HEK293 (cell line): ENCODE results near the gene IQCB1.

Experiments used
- CTCF ChIA-PET: fragments of 350-600 bp; formaldehyde crosslinking; extraction: SDS; loops from one replicate; lab custom pipeline; 2021; ENCODE audit warnings: antibody characterized with exemption; lab: Yijun Ruan, JAX
- POLR2A ChIA-PET: fragments of 300-600 bp; formaldehyde crosslinking; extraction: SDS; loops from one replicate; lab custom pipeline; 2020; ENCODE audit warnings: antibody characterized with exemption, inconsistent platforms; lab: Yijun Ruan, JAX
- H3K27ac ChIP-seq: fragments of 200-500 bp; sonication (Bioruptor generic); 2 replicates; pipeline ENCODE4 v1.5.1; 2014; ENCODE audit warnings: low read depth, low read length, control low read depth, inconsistent platforms; ENCODE audit errors: extremely low read depth
- H3K36me3 ChIP-seq, 2 experiments: fragments of 200-500 bp in 1 of 2; sonication (Bioruptor generic) in 1 of 2; 1 replicate in 1 of 2; 2 replicates in 1 of 2; pipeline ENCODE4 v1.5.1; 2014 to 2017; ENCODE audit warnings: inconsistent platforms in 2 of 2, low read length in 2 of 2; ENCODE audit not compliant: control insufficient read depth in 2 of 2, insufficient read depth in 1 of 2
- H3K4me1 ChIP-seq: fragments of 200-500 bp; sonication (Bioruptor generic); 2 replicates; pipeline ENCODE4 v1.5.1; 2014; ENCODE audit warnings: mild to moderate bottlenecking, low read length, inconsistent platforms; ENCODE audit not compliant: control insufficient read depth, insufficient read depth
- H3K4me3 ChIP-seq: 2 replicates; pipeline ENCODE4 v1.5.1; 2011; ENCODE audit warnings: low read depth, mild to moderate bottlenecking, control low read depth, low read length, moderate library complexity
- H3K9me3 ChIP-seq: fragments of 200-500 bp; sonication (Bioruptor generic); 2 replicates; pipeline ENCODE4 v1.5.1; 2014; ENCODE audit warnings: low read depth, low read length, inconsistent platforms; ENCODE audit not compliant: control insufficient read depth, insufficient read depth
- GLI4 ChIP-seq: fragments of 450-650 bp; formaldehyde crosslinking; IDR thresholded peaks from 2 replicates; pipeline ENCODE4 v1.5.1; 2016; ENCODE audit warnings: missing biosample characterization, missing genetic modification characterization
- HOXC10 ChIP-seq: sonication (generic); formaldehyde crosslinking; IDR thresholded peaks from 2 replicates; pipeline ENCODE4 v1.8.1; 2023; ENCODE audit warnings: mild to moderate bottlenecking, missing genetic modification reagents
- PRDM1 ChIP-seq: fragments of 450-650 bp; formaldehyde crosslinking; IDR thresholded peaks from 2 replicates; pipeline ENCODE4; 2016; ENCODE audit warnings: missing biosample characterization, missing genetic modification characterization
- REST ChIP-seq: fragments of 450-650 bp; formaldehyde crosslinking; IDR thresholded peaks from 2 replicates; pipeline ENCODE4 v1.5.1; 2016; ENCODE audit warnings: missing biosample characterization, missing genetic modification characterization
- SCRT1 ChIP-seq: fragments of 450-650 bp; formaldehyde crosslinking; IDR thresholded peaks from 2 replicates; pipeline ENCODE4 v1.5.1; 2016; ENCODE audit warnings: missing biosample characterization, missing genetic modification characterization, borderline replicate concordance
- SCRT2 ChIP-seq: fragments of 450-650 bp; formaldehyde crosslinking; IDR thresholded peaks from 2 replicates; pipeline ENCODE4 v1.5.1; 2016; ENCODE audit warnings: missing biosample characterization, missing genetic modification characterization
- SP7 ChIP-seq: fragments of 450-650 bp; formaldehyde crosslinking; IDR thresholded peaks from 2 replicates; pipeline ENCODE4 v1.5.1; 2016; ENCODE audit warnings: missing biosample characterization, missing genetic modification characterization
- TCF7L2 ChIP-seq: IDR thresholded peaks from 2 replicates; pipeline ENCODE4 v1.6.1; 2011; ENCODE audit warnings: low read depth, mild to moderate bottlenecking, inconsistent platforms, low read length, moderate library complexity, borderline replicate concordance
- ZBTB1 ChIP-seq: fragments of 450-650 bp; formaldehyde crosslinking; IDR thresholded peaks from 2 replicates; pipeline ENCODE4 v1.5.1; 2016; ENCODE audit warnings: missing biosample characterization, missing genetic modification characterization
- ZBTB20 ChIP-seq: fragments of 450-650 bp; formaldehyde crosslinking; IDR thresholded peaks from 2 replicates; pipeline ENCODE4 v1.5.1; 2016; ENCODE audit warnings: missing biosample characterization, missing genetic modification characterization
- ZNF211 ChIP-seq: fragments of 450-650 bp; formaldehyde crosslinking; IDR thresholded peaks from 2 replicates; pipeline ENCODE4 v1.5.1; 2016; ENCODE audit warnings: low read depth, missing biosample characterization, missing genetic modification characterization
- ZNF214 ChIP-seq: fragments of 450-650 bp; formaldehyde crosslinking; IDR thresholded peaks from 2 replicates; pipeline ENCODE4 v1.5.1; 2017; ENCODE audit warnings: missing biosample characterization, mild to moderate bottlenecking, missing genetic modification characterization, borderline replicate concordance
- ZNF248 ChIP-seq: fragments of 450-650 bp; formaldehyde crosslinking; IDR thresholded peaks from 2 replicates; pipeline ENCODE4 v1.5.1; 2017; ENCODE audit warnings: missing biosample characterization, missing genetic modification characterization
- ZNF335 ChIP-seq: fragments of 450-650 bp; formaldehyde crosslinking; conservative IDR thresholded peaks from 2 replicates; pipeline ENCODE4 v1.5.1; 2016; ENCODE audit warnings: missing biosample characterization, missing genetic modification characterization
- ZNF341 ChIP-seq: fragments of 450-650 bp; formaldehyde crosslinking; IDR thresholded peaks from 2 replicates; pipeline ENCODE4; 2016; ENCODE audit warnings: low read depth, missing biosample characterization, missing genetic modification characterization
- ZNF362 ChIP-seq: fragments of 450-650 bp; formaldehyde crosslinking; IDR thresholded peaks from 2 replicates; pipeline ENCODE4 v1.5.1; 2016; ENCODE audit warnings: missing biosample characterization, missing genetic modification characterization
- ZNF416 ChIP-seq: fragments of 450-650 bp; formaldehyde crosslinking; IDR thresholded peaks from 2 replicates; pipeline ENCODE4 v1.5.1; 2016; ENCODE audit warnings: missing biosample characterization, missing genetic modification characterization
- ZNF501 ChIP-seq: fragments of 450-650 bp; formaldehyde crosslinking; IDR thresholded peaks from 2 replicates; pipeline ENCODE4 v1.5.1; 2016; ENCODE audit warnings: missing biosample characterization, missing genetic modification characterization
- ZNF513 ChIP-seq: fragments of 450-650 bp; IDR thresholded peaks from 2 replicates; pipeline ENCODE4 v1.5.1; 2018; ENCODE audit warnings: missing biosample characterization, missing genetic modification characterization
- ZNF518A ChIP-seq: fragments of 450-650 bp; formaldehyde crosslinking; conservative IDR thresholded peaks from 2 replicates; pipeline ENCODE4 v1.5.1; 2016; ENCODE audit warnings: low read depth, missing biosample characterization, missing genetic modification characterization
- ZNF561 ChIP-seq: fragments of 450-650 bp; IDR thresholded peaks from 2 replicates; pipeline ENCODE4 v1.5.1; 2018; ENCODE audit warnings: missing biosample characterization, missing genetic modification characterization, borderline replicate concordance
- ZNF837 ChIP-seq: fragments of 450-650 bp; formaldehyde crosslinking; IDR thresholded peaks from 2 replicates; pipeline ENCODE4 v1.5.1; 2016; ENCODE audit warnings: missing biosample characterization, missing genetic modification characterization

The IQCB1 gene

GRCh38 chr3:121835465-121835801 lies 573 bp upstream of the IQCB1 start (continued):
- TF ChIP-seq REST (tag by site-specific recombination) (peak; percentile 55; the same call in 1 of the 2 replicates), ZNF501 (peak; percentile 3; the same call in 1 of the 2 replicates), ZNF513 (tag by site-specific recombination) (no peak)
- TF ChIP-seq, all 188 proteins: peak for 10

- Histone ChIP-seq H3K36me3 (peaks cover 5 to 43% of the 10 kb centered on the region in 2 experiments; a peak in 2 of 3 replicates), H3K4me3 (peak overlapping the region; percentile 67), H3K9me3 (no peaks in the 10 kb centered on the region), H3K27ac (peak overlapping the region; percentile 63), H3K4me1 (no peaks in the 10 kb centered on the region)
- TF ChIP-seq ZNF362 (tag by site-specific recombination) = no peak
- TF ChIP-seq PRDM1 (tag by site-specific recombination) = 0 out of 2 replicates have a peak, but pooled peaks have one; percentile 30
- TF ChIP-seq HOXC10 (CRISPR knock-in tag) = no peak
- TF ChIP-seq ZNF248 (tag by site-specific recombination) = no peak
- no peak for TF ChIP-seq TCF7L2
- peak; percentile 64; the same call in 1 of the 2 replicates for TF ChIP-seq ZNF335
- TF ChIP-seq ZNF561 = no peak
- peak; percentile 25; the same call in 1 of the 2 replicates for TF ChIP-seq ZNF341 (tag by site-specific recombination)
- TF ChIP-seq ZNF214 (tag by site-specific recombination) = no peak
- TF ChIP-seq ZNF837 = no peak
- TF ChIP-seq ZNF518A (tag by site-specific recombination) = no peak
- TF ChIP-seq ZBTB1 (tag by site-specific recombination) = no peak
- TF ChIP-seq ZBTB20 = no peak
- TF ChIP-seq GLI4 (tag by site-specific recombination) = no peak
- TF ChIP-seq ZNF416 = no peak
- no peak for TF ChIP-seq ZNF211 (tag by site-specific recombination)
- peak; percentile 39; the same call in 1 of the 2 replicates for TF ChIP-seq SCRT1
- TF ChIP-seq SP7 (tag by site-specific recombination) = no peak
- peak; percentile 97 for TF ChIP-seq SCRT2 (tag by site-specific recombination)
- CTCF ChIA-PET = interaction anchor here (0.6 to 0.7 kb wide), 2 partner anchors 16 to 201 kb away, joined by 3 to 4 read pairs; no protein-coding TSS in a partner anchor
- POLR2A ChIA-PET = interaction anchor here (1.4 kb wide), 1 partner anchor 8 kb away, joined by 4 read pairs; no protein-coding TSS in a partner anchor
These were observed 646 bp downstream of the IQCB1 start for GRCh38 chr3:121834157-121834670.
